Measurements from ENCODE around the gene SPRR4.

DNA sequence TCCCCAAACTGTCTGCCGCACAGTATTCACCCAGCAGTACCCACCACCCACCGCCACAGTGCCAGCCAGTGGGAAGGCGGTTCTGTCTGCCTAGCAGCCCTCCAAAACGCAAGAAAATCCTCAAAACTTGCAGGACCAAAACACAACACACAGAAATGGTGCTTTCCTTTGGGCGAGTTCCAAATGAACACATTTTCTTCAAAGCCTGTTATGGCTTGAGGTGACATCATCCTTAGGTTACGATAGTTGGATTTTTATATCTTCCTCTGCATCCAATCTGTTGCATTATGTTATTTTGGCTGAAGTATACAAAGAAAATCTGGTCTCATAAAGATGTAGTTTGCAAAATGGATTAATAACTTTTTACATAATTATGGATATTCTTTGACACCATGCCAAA, 22.7 kb downstream of the SPRR4 start:
- TF ChIP-seq POLR2AphosphoS5 (IDR thresholded peaks at IDR 0.05): no peak
- TF ChIP-seq, protein P1, sequence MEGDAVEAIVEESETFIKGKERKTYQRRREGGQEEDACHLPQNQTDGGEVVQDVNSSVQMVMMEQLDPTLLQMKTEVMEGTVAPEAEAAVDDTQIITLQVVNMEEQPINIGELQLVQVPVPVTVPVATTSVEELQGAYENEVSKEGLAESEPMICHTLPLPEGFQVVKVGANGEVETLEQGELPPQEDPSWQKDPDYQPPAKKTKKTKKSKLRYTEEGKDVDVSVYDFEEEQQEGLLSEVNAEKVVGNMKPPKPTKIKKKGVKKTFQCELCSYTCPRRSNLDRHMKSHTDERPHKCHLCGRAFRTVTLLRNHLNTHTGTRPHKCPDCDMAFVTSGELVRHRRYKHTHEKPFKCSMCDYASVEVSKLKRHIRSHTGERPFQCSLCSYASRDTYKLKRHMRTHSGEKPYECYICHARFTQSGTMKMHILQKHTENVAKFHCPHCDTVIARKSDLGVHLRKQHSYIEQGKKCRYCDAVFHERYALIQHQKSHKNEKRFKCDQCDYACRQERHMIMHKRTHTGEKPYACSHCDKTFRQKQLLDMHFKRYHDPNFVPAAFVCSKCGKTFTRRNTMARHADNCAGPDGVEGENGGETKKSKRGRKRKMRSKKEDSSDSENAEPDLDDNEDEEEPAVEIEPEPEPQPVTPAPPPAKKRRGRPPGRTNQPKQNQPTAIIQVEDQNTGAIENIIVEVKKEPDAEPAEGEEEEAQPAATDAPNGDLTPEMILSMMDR (IDR thresholded peaks at IDR 0.05): no peak
- TF ChIP-seq POLR2A (IDR thresholded peaks at IDR 0.05): no peak

Measured in suprapubic skin (tissue), 4 donors.